HepG2 (cell line): Measurements from ENCODE around the gene CD40. TPM values are rescaled to one million over a fixed set of nuclear protein-coding genes. Genes with fewer than 3 reads are reported as not detected.

Experiments
- ARID3A ChIP-seq: IDR thresholded peaks from 2 replicates; pipeline ENCODE4 v1.6.1; 2012; ENCODE audit warnings: low read depth, low read length, improper control_type of control experiment
- CEBPB ChIP-seq: IDR thresholded peaks from 2 replicates; pipeline ENCODE4 v1.6.1; 2011; ENCODE audit warnings: low read depth, low read length, improper control_type of control experiment, borderline replicate concordance
- GATA4 ChIP-seq: sonication (generic); IDR thresholded peaks from 2 replicates; pipeline ENCODE4 v1.6.1; 2016; ENCODE audit warnings: antibody characterized with exemption, low read depth, borderline replicate concordance
- HHEX ChIP-seq: IDR thresholded peaks from 2 replicates; pipeline ENCODE4 v1.6.1; 2016; ENCODE audit warnings: control low read depth
- HMG20A ChIP-seq: IDR thresholded peaks from 2 replicates; pipeline ENCODE4 v1.6.1; 2016; ENCODE audit warnings: borderline replicate concordance
- HNRNPL ChIP-seq: fragments of 200-400 bp; formaldehyde crosslinking; IDR thresholded peaks from 2 replicates; pipeline ENCODE4 v1.6.1; 2017; ENCODE audit warnings: mild to moderate bottlenecking, low read depth, low read length
- IRF9 ChIP-seq: sonication (generic); formaldehyde crosslinking; IDR thresholded peaks from 2 replicates; pipeline ENCODE4 v1.8.0; 2022; ENCODE audit warnings: missing genetic modification reagents, mild to moderate bottlenecking, borderline replicate concordance
- KDM4B ChIP-seq: sonication (generic); formaldehyde crosslinking; IDR thresholded peaks from 2 replicates; pipeline ENCODE4 v1.4.0; 2020; ENCODE audit warnings: missing genetic modification reagents
- MEIS1 ChIP-seq: sonication (generic); formaldehyde crosslinking; IDR thresholded peaks from 2 replicates; pipeline ENCODE4 v1.9.0; 2021; ENCODE audit warnings: mild to moderate bottlenecking, missing genetic modification reagents, moderate library complexity, borderline replicate concordance
- MTF2 ChIP-seq: sonication (generic); formaldehyde crosslinking; IDR thresholded peaks from 2 replicates; pipeline ENCODE4 v1.5.0; 2020; ENCODE audit warnings: missing genetic modification reagents, borderline replicate concordance
- NFYC ChIP-seq: IDR thresholded peaks from 2 replicates; pipeline ENCODE4 v1.6.1; 2016; ENCODE audit warnings: missing genetic modification reagents, missing compliant biosample characterization
- PBX3 ChIP-seq: sonication (generic); formaldehyde crosslinking; IDR thresholded peaks from 2 replicates; pipeline ENCODE4 v1.8.1; 2023; ENCODE audit warnings: missing genetic modification reagents, inconsistent platforms, borderline replicate concordance
- SKI ChIP-seq: fragments of 450-650 bp; IDR thresholded peaks from one replicate; pipeline ENCODE4 v1.6.1; 2018; ENCODE audit warnings: mild to moderate bottlenecking; ENCODE audit not compliant: partially characterized antibody
- SP4 ChIP-seq: sonication (generic); formaldehyde crosslinking; IDR thresholded peaks from 2 replicates; pipeline ENCODE4 v1.8.1; 2023; ENCODE audit warnings: mild to moderate bottlenecking, missing genetic modification reagents
- SRSF1 ChIP-seq: fragments of 200-400 bp; formaldehyde crosslinking; optimal IDR thresholded peaks from 2 replicates; pipeline ENCODE3; 2017; ENCODE audit warnings: mild to moderate bottlenecking, low read depth, low read length, moderate library complexity
- SRSF4 ChIP-seq: fragments of 200-400 bp; formaldehyde crosslinking; IDR thresholded peaks from one replicate; pipeline ENCODE4 v1.6.1; 2018; ENCODE audit warnings: mild to moderate bottlenecking, low read depth, low read length, moderate library complexity; ENCODE audit not compliant: poor library complexity, severe bottlenecking
- TEAD2 ChIP-seq: sonication (generic); formaldehyde crosslinking; IDR thresholded peaks from 2 replicates; pipeline ENCODE4 v1.9.0; 2021; ENCODE audit warnings: missing genetic modification reagents
- TMF1 ChIP-seq: sonication (generic); formaldehyde crosslinking; IDR thresholded peaks from 2 replicates; pipeline ENCODE4 v1.8.1; 2022; ENCODE audit warnings: low read depth, missing genetic modification reagents
- ZFP36L1 ChIP-seq: sonication (generic); formaldehyde crosslinking; IDR thresholded peaks from 2 replicates; pipeline ENCODE4 v1.8.0; 2022; ENCODE audit warnings: mild to moderate bottlenecking, missing genetic modification reagents, moderate library complexity
- ZFP41 ChIP-seq: sonication (generic); formaldehyde crosslinking; IDR thresholded peaks from 2 replicates; pipeline ENCODE4 v1.4.0; 2020; ENCODE audit warnings: mild to moderate bottlenecking, missing genetic modification reagents, borderline replicate concordance
- ZGPAT ChIP-seq: IDR thresholded peaks from 2 replicates; pipeline ENCODE4 v1.6.1; 2016; ENCODE audit warnings: mild to moderate bottlenecking
- ZNF441 ChIP-seq: sonication (generic); formaldehyde crosslinking; IDR thresholded peaks from 2 replicates; pipeline ENCODE4 v1.7.0; 2021; ENCODE audit warnings: missing genetic modification reagents, borderline replicate concordance
- ZNF468 ChIP-seq: sonication (generic); formaldehyde crosslinking; IDR thresholded peaks from 2 replicates; pipeline ENCODE4 v1.8.0; 2022; ENCODE audit warnings: mild to moderate bottlenecking, moderate library complexity, missing genetic modification reagents
- ZNF562 ChIP-seq: sonication (generic); formaldehyde crosslinking; IDR thresholded peaks from 2 replicates; pipeline ENCODE4 v1.8.0; 2022; ENCODE audit warnings: missing genetic modification reagents, borderline replicate concordance
- ZNF713 ChIP-seq: sonication (generic); formaldehyde crosslinking; IDR thresholded peaks from 2 replicates; pipeline ENCODE4 v1.4.0; 2020; ENCODE audit warnings: mild to moderate bottlenecking, missing genetic modification reagents
- ZNF775 ChIP-seq: sonication (generic); formaldehyde crosslinking; IDR thresholded peaks from 2 replicates; pipeline ENCODE4 v1.4.0; 2020; ENCODE audit warnings: missing genetic modification reagents, mild to moderate bottlenecking, moderate library complexity, borderline replicate concordance
- ZNF790 ChIP-seq: sonication (generic); formaldehyde crosslinking; IDR thresholded peaks from 2 replicates; pipeline ENCODE4 v1.8.0; 2022; ENCODE audit warnings: missing genetic modification reagents, mild to moderate bottlenecking, borderline replicate concordance
- polyA plus RNA-seq, 8 experiments: library from polyadenylated mRNA; depleted of rRNA in 3 of 8; stranded (reverse) in 7 of 8; unstranded in 1 of 8; fragments of >200 nt; fragmentation: Illumina TruSeq in 4 of 8; extraction: Trizol in 4 of 8; gene quantifications; 2 replicates each; pipeline versions ENCODE4 v1.2.1 to v1.2.3, GENCODE V29; 2011 to 2016; ENCODE audit warnings: low read depth in 4 of 8, missing spikeins in 1 of 8, mixed read lengths in 1 of 8; ENCODE audit not compliant: insufficient read depth in 1 of 8
- total RNA-seq, 5 experiments: library from RNA; depleted of rRNA; stranded (reverse); fragments of >200 nt; fragmentation: Illumina TruSeq; extraction: Trizol; gene quantifications; 2 replicates each; pipeline ENCODE4 v1.2.3, GENCODE V29; 2016; ENCODE audit warnings: low read depth in 1 of 5

CD40 gene
- total and polyA plus RNA-seq, 2 of the 13 experiments (the other 11 are each of a cell fraction or from before 2014, with no cell fraction given): 4.6 to 13.4 TPM

GRCh38 chr20:46126440-46127056 lies 8.4 kb downstream of the CD40 start (continued):
- TF ChIP-seq IRF9: no peak
- TF ChIP-seq GATA4: no peak
- TF ChIP-seq ZNF713 (CRISPR knock-in tag): no peak
- no peak for TF ChIP-seq ZNF468
- TF ChIP-seq ZFP41 (CRISPR knock-in tag): no peak
- TF ChIP-seq SRSF1: no peak
- TF ChIP-seq ZNF775 (CRISPR knock-in tag): no peak
- no peak for TF ChIP-seq HNRNPL
- no peak for TF ChIP-seq ZNF441 (CRISPR knock-in tag)
- TF ChIP-seq NFYC (CRISPR knock-in tag): no peak
- TF ChIP-seq CEBPB: peak; percentile 97
- no peak for TF ChIP-seq ZGPAT
- no peak for TF ChIP-seq ZNF790 (CRISPR knock-in tag)
- TF ChIP-seq KDM4B (CRISPR knock-in tag): no peak
- TF ChIP-seq SKI: no peak
- TF ChIP-seq HMG20A (CRISPR knock-in tag): no peak
- no peak for TF ChIP-seq ZFP36L1 (CRISPR knock-in tag)
- no peak for TF ChIP-seq PBX3
- no peak for TF ChIP-seq MEIS1 (CRISPR knock-in tag)
- peak; percentile 24; the same call in 1 of the 2 replicates for TF ChIP-seq ARID3A
- TF ChIP-seq HHEX (CRISPR knock-in tag): 0 out of 2 replicates have a peak, but pooled peaks have one; percentile 7
- no peak for TF ChIP-seq MTF2 (CRISPR knock-in tag)
- no peak for TF ChIP-seq ZNF562 (CRISPR knock-in tag)
- TF ChIP-seq SRSF4: no peak
- TF ChIP-seq TMF1 (CRISPR knock-in tag): no peak
- TF ChIP-seq TEAD2 (CRISPR knock-in tag): no peak
- no peak for TF ChIP-seq SP4 (CRISPR knock-in tag)
